HCT116 (cell line): ENCODE results near the gene KCNH3. TPM values are rescaled to one million over a fixed set of nuclear protein-coding genes. Genes with fewer than 3 reads are reported as not detected.

Source experiments
- ATAC-seq: fragments of 200-7000 bp; cut with Tn5 transposase; 2 replicates; pipeline ENCODE4 v1.9.1; 2020; ENCODE audit warnings: mild to moderate bottlenecking, moderate library complexity
- BruUV-seq: library from RNA; stranded (reverse); fragments of 400-500 nt; replicated peaks from 2 replicates; lab custom pipeline; 2021; lab: Mats Ljungman, UMichigan
- CTCF ChIA-PET: fragments of 300-600 bp; sonication (Branson Sonifier 250); formaldehyde crosslinking; loops from one replicate; lab custom pipeline; 2021; ENCODE audit warnings: antibody characterized with exemption; lab: Charles Lee
- POLR2A ChIA-PET: fragments of 300-600, 350-600 bp; sonication (Branson Sonifier 250); formaldehyde crosslinking; loops from one replicate; lab custom pipeline; 2021; ENCODE audit warnings: antibody characterized with exemption; lab: Charles Lee
- RAD21 ChIA-PET, 2 experiments: fragments of 300-600 bp; sonication (Branson Sonifier 250); formaldehyde crosslinking; loops; one replicate each; lab custom pipeline; 2023; ENCODE audit warnings: low total read pairs in 2 of 2; ENCODE audit not compliant: uncharacterized antibody in 2 of 2, unreplicated experiment in 2 of 2, low non-redundant PET in 1 of 2; lab: Charles Lee
- DNase-seq: peaks from one replicate; pipeline ENCODE4 v3.0.0-alpha.2; 2010; ENCODE audit warnings: low read depth, low spot score
- H2AFZ ChIP-seq: fragments of 200-600 bp; shearing (Covaris generic), sonication (generic); 2 replicates; pipeline ENCODE4 v1.6.1; 2017; ENCODE audit warnings: low read depth, mixed run types, mixed read lengths, antibody characterized with exemption, low read length; ENCODE audit not compliant: poor library complexity, severe bottlenecking
- H3K27ac ChIP-seq: 2 replicates; pipeline ENCODE4 v1.5.1; 2012; ENCODE audit warnings: low read depth, low read length
- H3K27me3 ChIP-seq: fragments of 200-600 bp; sonication (generic); 2 replicates; pipeline ENCODE4 v1.6.1; 2016; ENCODE audit warnings: mixed run types, low read length, mixed read lengths; ENCODE audit not compliant: insufficient read depth
- H3K36me3 ChIP-seq, 2 experiments: fragments of 200-500 bp in 1 of 2; fragments of 200-600 bp in 1 of 2; sonication (Bioruptor generic) in 1 of 2; sonication (generic) in 1 of 2; 2 replicates each; pipeline versions ENCODE4 v1.5.1 to v1.6.1; 2014 to 2016; ENCODE audit warnings: low read length in 2 of 2, inconsistent platforms in 1 of 2, mixed read lengths in 1 of 2, mixed run types in 1 of 2; ENCODE audit not compliant: insufficient read depth in 2 of 2, control insufficient read depth in 1 of 2
- H3K4me1 ChIP-seq, 2 experiments: fragments of 200-600 bp in 1 of 2; sonication (generic) in 1 of 2; 2 replicates each; pipeline versions ENCODE4 v1.5.1 to v1.6.1; 2012 to 2017; ENCODE audit warnings: low read length in 2 of 2, inconsistent platforms in 1 of 2, mild to moderate bottlenecking in 1 of 2, mixed read lengths in 1 of 2, mixed run types in 1 of 2, moderate library complexity in 1 of 2; ENCODE audit not compliant: insufficient read depth in 2 of 2, control insufficient read depth in 1 of 2
- H3K4me2 ChIP-seq: fragments of 200-600 bp; sonication (generic); 2 replicates; pipeline ENCODE4 v1.6.1; 2017; ENCODE audit warnings: mixed run types, low read length, mixed read lengths
- H3K4me3 ChIP-seq, 2 experiments: fragments of 200-600 bp in 1 of 2; sonication (generic) in 1 of 2; replicated peaks in 1 of 2; 2 replicates each; pipeline ENCODE4 v1.5.1; 2011 to 2016; ENCODE audit warnings: low read length in 2 of 2, control low read depth in 1 of 2, low read depth in 1 of 2, mild to moderate bottlenecking in 1 of 2, mixed read lengths in 1 of 2, mixed run types in 1 of 2
- H3K79me2 ChIP-seq: fragments of 200-600 bp; sonication (generic); 2 replicates; pipeline ENCODE4 v1.6.1; 2017; ENCODE audit warnings: mild to moderate bottlenecking, mixed run types, low read length, moderate library complexity, mixed read lengths; ENCODE audit not compliant: insufficient read depth
- H3K9ac ChIP-seq: fragments of 200-600 bp; sonication (generic); 2 replicates; pipeline ENCODE4 v1.6.1; 2016; ENCODE audit warnings: low read length, mixed read lengths
- H3K9me2 ChIP-seq: fragments of 200-600 bp; sonication (generic), shearing (Covaris generic); 2 replicates; pipeline ENCODE4 v1.6.1; 2017; ENCODE audit warnings: mixed run types, mild to moderate bottlenecking, moderate library complexity; ENCODE audit not compliant: insufficient read depth
- H3K9me3 ChIP-seq, 2 experiments: fragments of 200-500 bp in 1 of 2; fragments of 200-600 bp in 1 of 2; sonication (Bioruptor generic) in 1 of 2; sonication (generic) in 1 of 2; 2 replicates each; pipeline ENCODE4 v1.6.1; 2014 to 2017; ENCODE audit warnings: low read length in 2 of 2, mixed read lengths in 2 of 2, inconsistent platforms in 1 of 2, low read depth in 1 of 2, mild to moderate bottlenecking in 1 of 2, mixed run types in 1 of 2, moderate library complexity in 1 of 2; ENCODE audit not compliant: control insufficient read depth in 1 of 2, insufficient read depth in 1 of 2
- H4K20me1 ChIP-seq: fragments of 200-600 bp; sonication (generic), shearing (Covaris generic); 2 replicates; pipeline ENCODE4 v1.6.1; 2017; ENCODE audit warnings: mixed run types, mild to moderate bottlenecking, moderate library complexity; ENCODE audit not compliant: insufficient read depth
- ATF3 ChIP-seq: IDR thresholded peaks from 2 replicates; pipeline ENCODE4 v1.6.1; 2012
- CEBPB ChIP-seq: IDR thresholded peaks from 2 replicates; pipeline ENCODE4 v1.6.1; 2012; ENCODE audit warnings: low read depth
- CTCF ChIP-seq, 3 experiments: fragments of 200-600 bp in 1 of 3; sonication (generic) in 1 of 3; IDR thresholded peaks in 2 of 3; conservative IDR thresholded peaks in 1 of 3; 2 replicates each; pipeline ENCODE4 v1.5.1; 2012 to 2017; ENCODE audit warnings: low read depth in 2 of 3, low read length in 2 of 3, antibody characterized with exemption in 1 of 3, borderline replicate concordance in 1 of 3, control low read depth in 1 of 3, mild to moderate bottlenecking in 1 of 3, mixed read lengths in 1 of 3, mixed run types in 1 of 3, moderate library complexity in 1 of 3; ENCODE audit not compliant: insufficient read depth in 1 of 3
- EGR1 ChIP-seq: IDR thresholded peaks from 2 replicates; pipeline ENCODE4 v1.6.1; 2012; ENCODE audit warnings: low read depth
- EZH2phosphoT487 ChIP-seq: fragments of 200-600 bp; IDR thresholded peaks from 2 replicates; pipeline ENCODE4 v1.6.1; 2018; ENCODE audit warnings: antibody characterized with exemption, borderline replicate concordance
- FOSL1 ChIP-seq: IDR thresholded peaks from 2 replicates; pipeline ENCODE4 v1.6.1; 2012; ENCODE audit warnings: low read depth
- POLR2AphosphoS5 ChIP-seq: IDR thresholded peaks from 2 replicates; pipeline ENCODE4 v1.6.1; 2011; ENCODE audit warnings: mild to moderate bottlenecking, low read depth, low read length, moderate library complexity
- RAD21 ChIP-seq: IDR thresholded peaks from 2 replicates; pipeline ENCODE4 v1.6.1; 2012; ENCODE audit warnings: low read depth, mild to moderate bottlenecking
- REST ChIP-seq: IDR thresholded peaks from 2 replicates; pipeline ENCODE4 v1.6.1; 2012; ENCODE audit warnings: low read depth
- SP1 ChIP-seq: IDR thresholded peaks from 2 replicates; pipeline ENCODE4 v1.6.1; 2012; ENCODE audit warnings: low read depth
- SRF ChIP-seq: IDR thresholded peaks from 2 replicates; pipeline ENCODE4 v1.6.1; 2012; ENCODE audit warnings: low read depth
- TCF7L2 ChIP-seq: IDR thresholded peaks from 2 replicates; pipeline ENCODE4 v1.7.0; 2011; ENCODE audit warnings: borderline replicate concordance, inconsistent platforms; ENCODE audit not compliant: insufficient read depth, insufficient read length; ENCODE audit errors: extremely low read depth
- YY1 ChIP-seq: IDR thresholded peaks from 2 replicates; pipeline ENCODE4 v1.6.1; 2011; ENCODE audit warnings: low read length, low read depth, moderate library complexity, mild to moderate bottlenecking; ENCODE audit not compliant: insufficient replicate concordance; ENCODE audit errors: extremely low read depth
- ZNF274 ChIP-seq: fragments of 200-500 bp; sonication (Bioruptor generic); IDR thresholded peaks from 2 replicates; pipeline ENCODE4 v1.6.1; 2014; ENCODE audit warnings: mild to moderate bottlenecking, low read depth, low read length, inconsistent platforms
- intact Hi-C: fragments of 100-400 bp; cut with micrococcal nuclease; formaldehyde crosslinking; loops from 2 replicates; pipeline ENCODE4 v1.10.0; 2022
- total RNA-seq: library from RNA; stranded (reverse); gene quantifications from one replicate; pipeline ENCODE4 v1.2.1, GENCODE V29; 2021; ENCODE audit not compliant: unreplicated experiment
- TF ChIP-seq, protein P1 (sequence below): IDR thresholded peaks from 2 replicates; pipeline ENCODE4 v1.6.1; 2012

KCNH3 gene
- total RNA-seq, 1 experiment from 2014 or later = 35.3 TPM

DNA sequence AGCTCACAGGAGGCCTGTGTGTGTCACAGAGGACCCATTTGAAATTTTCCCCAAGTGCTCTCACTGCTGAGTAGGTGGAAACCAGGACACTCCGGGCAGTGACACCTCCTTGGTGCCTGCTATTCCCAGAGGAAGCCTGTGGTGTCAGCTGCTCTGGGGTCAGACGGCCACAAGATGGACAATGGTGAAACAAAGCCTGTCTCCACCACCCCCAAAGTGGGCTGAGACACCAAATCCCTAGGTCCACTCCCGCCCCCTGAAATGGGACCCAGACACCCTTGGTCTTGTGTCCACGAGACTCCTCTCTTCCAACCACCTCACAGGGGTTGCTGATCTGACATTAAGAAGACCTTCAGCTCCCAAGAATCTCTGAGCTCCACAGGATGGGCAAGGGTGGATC is 7.0 kb downstream of the KCNH3 start:
- intact Hi-C loops = no loop called here
- no TSS peak for BruUV-seq
- Histone ChIP-seq H3K79me2 (peaks cover under 1% of the 10 kb centered on the region; the same call in 1 of the 2 replicates), H3K27ac (no peak overlapping the region), H2AFZ (no peak overlapping the region), H4K20me1 (no peaks in the 10 kb centered on the region), H3K36me3 (peaks cover 0 to 7% of the 10 kb centered on the region in 2 experiments; a peak in 2 of 4 replicates), H3K9me3 (no peaks in the 10 kb centered on the region), H3K4me3 (no peak overlapping the region), H3K4me1 (peaks cover 2% of the 10 kb centered on the region in 2 experiments; a peak in 3 of 4 replicates), H3K9me2 (no peaks in the 10 kb centered on the region), H3K9ac (no peak overlapping the region), H3K27me3 (no peaks in the 10 kb centered on the region), H3K4me2 (no peak overlapping the region)
- DNase-seq (no peak), ATAC-seq (no peak)
- ChIA-PET RAD21 (no interaction called here), POLR2A (interaction anchor here (0.8 kb wide), 1 partner anchor 476 kb away, joined by 7 read pairs; no protein-coding TSS in a partner anchor), CTCF (interaction anchor here (0.9 kb wide), 1 partner anchor 199 kb away, joined by 3 read pairs; the partner anchor contains the start of gene DNAJC22)
- TF ChIP-seq CEBPB (no peak), SRF (no peak), TCF7L2 (no peak), CTCF (IDR thresholded peaks at IDR 0.05 in 2 of 3, conservative IDR thresholded peaks at IDR 0.05 in 1 of 3; ENCODE audit: borderline replicate concordance in 1 of 3, insufficient read depth in 1 of 3, low read depth in 2 of 3, low read length in 2 of 3) (no peak), EZH2phosphoT487 (no peak), YY1 (no peak), ATF3 (no peak), ZNF274 (no peak), RAD21 (no peak), REST (no peak), FOSL1 (no peak), POLR2AphosphoS5 (no peak), EGR1 (no peak), SP1 (no peak)
- TF ChIP-seq, protein P1, sequence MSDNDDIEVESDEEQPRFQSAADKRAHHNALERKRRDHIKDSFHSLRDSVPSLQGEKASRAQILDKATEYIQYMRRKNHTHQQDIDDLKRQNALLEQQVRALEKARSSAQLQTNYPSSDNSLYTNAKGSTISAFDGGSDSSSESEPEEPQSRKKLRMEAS = no peak
